Transverse colon (tissue), 3 donors: ENCODE results near the gene ST6GAL1.

Experiments
- EP300 ChIP-seq: sonication (generic); formaldehyde crosslinking; IDR thresholded peaks from one replicate; pipeline ENCODE4 v1.6.1; 2017; ENCODE audit warnings: antibody characterized with exemption, low read depth
- TF ChIP-seq, protein P1 (sequence below), 5 experiments: fragments of 200-600 bp in 3 of 5; fragments of 450-650 bp in 2 of 5; sonication (generic) in 3 of 5; IDR thresholded peaks; 1 replicate in 2 of 5; 2 replicates in 3 of 5; pipeline ENCODE4 v1.5.1; 2016 to 2017; ENCODE audit warnings: antibody characterized with exemption in 5 of 5, inconsistent platforms in 3 of 5, mild to moderate bottlenecking in 2 of 5, moderate library complexity in 1 of 5

DNA sequence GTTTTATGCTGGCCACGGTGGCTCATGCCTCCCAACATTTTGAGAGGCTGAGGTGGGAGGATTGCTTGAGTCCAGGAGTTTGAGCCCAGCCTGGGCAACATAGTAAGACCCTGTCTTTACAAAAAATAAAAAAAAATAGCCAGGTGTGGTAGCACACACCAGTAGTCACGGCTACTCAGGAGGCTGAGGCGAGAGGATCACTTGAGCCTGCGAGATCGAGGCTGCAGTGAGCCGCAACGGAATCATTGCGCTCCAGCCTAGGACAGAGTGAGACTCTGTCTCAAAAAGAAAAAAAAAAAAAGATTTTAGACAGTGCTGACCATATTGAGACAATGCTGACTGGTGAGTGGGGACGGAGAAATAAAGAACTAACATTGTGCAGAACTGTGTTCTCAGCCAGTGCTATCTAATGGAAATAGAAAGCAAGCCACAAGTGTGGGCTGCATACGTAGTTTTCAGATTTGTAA, 67.2 kb downstream of the ST6GAL1 start:
- TF ChIP-seq, protein P1, sequence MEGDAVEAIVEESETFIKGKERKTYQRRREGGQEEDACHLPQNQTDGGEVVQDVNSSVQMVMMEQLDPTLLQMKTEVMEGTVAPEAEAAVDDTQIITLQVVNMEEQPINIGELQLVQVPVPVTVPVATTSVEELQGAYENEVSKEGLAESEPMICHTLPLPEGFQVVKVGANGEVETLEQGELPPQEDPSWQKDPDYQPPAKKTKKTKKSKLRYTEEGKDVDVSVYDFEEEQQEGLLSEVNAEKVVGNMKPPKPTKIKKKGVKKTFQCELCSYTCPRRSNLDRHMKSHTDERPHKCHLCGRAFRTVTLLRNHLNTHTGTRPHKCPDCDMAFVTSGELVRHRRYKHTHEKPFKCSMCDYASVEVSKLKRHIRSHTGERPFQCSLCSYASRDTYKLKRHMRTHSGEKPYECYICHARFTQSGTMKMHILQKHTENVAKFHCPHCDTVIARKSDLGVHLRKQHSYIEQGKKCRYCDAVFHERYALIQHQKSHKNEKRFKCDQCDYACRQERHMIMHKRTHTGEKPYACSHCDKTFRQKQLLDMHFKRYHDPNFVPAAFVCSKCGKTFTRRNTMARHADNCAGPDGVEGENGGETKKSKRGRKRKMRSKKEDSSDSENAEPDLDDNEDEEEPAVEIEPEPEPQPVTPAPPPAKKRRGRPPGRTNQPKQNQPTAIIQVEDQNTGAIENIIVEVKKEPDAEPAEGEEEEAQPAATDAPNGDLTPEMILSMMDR (IDR thresholded peaks at IDR 0.05), result no peak
- no peak for TF ChIP-seq EP300
